CD8-positive, alpha-beta memory T cell (primary cell): ENCODE data around the gene ALAD. TPM values are rescaled to one million over a fixed set of nuclear protein-coding genes. Genes with fewer than 3 reads are reported as not detected.

Experiments
- CTCF ChIA-PET: fragments of 350-600 bp; sonication (Branson Sonifier 250); formaldehyde crosslinking; loops from one replicate; lab custom pipeline; 2021; ENCODE audit warnings: antibody characterized with exemption; lab: Charles Lee
- POLR2A ChIA-PET: fragments of 350-600 bp; sonication (Branson Sonifier 250); formaldehyde crosslinking; loops from one replicate; lab custom pipeline; 2021; ENCODE audit warnings: antibody characterized with exemption; lab: Charles Lee
- DNase-seq, 5 donors: peaks; one replicate each; pipeline versions ENCODE4 v3.0.0 to v3.0.0-alpha.2; 2020 to 2022; ENCODE audit warnings: mixed read lengths in 1 of 5
- H3K27ac ChIP-seq: one replicate; pipeline ENCODE4 v1.7.0; 2013; ENCODE audit warnings: low read depth, mild to moderate bottlenecking, low read length, moderate library complexity
- H3K27me3 ChIP-seq: 2 replicates; pipeline ENCODE4 v1.7.0; 2013; ENCODE audit warnings: low read length, mild to moderate bottlenecking; ENCODE audit not compliant: insufficient read depth, poor library complexity, severe bottlenecking
- H3K36me3 ChIP-seq: 2 replicates; pipeline ENCODE4 v1.7.0; 2013; ENCODE audit warnings: mild to moderate bottlenecking, low read length, moderate library complexity; ENCODE audit not compliant: insufficient read depth
- H3K4me1 ChIP-seq: 2 replicates; pipeline ENCODE4 v1.7.0; 2013; ENCODE audit warnings: mild to moderate bottlenecking, low read length, moderate library complexity; ENCODE audit not compliant: insufficient read depth
- H3K4me3 ChIP-seq: 2 replicates; pipeline ENCODE4 v1.7.0; 2013; ENCODE audit warnings: mild to moderate bottlenecking, low read length
- H3K9me3 ChIP-seq: 2 replicates; pipeline ENCODE4 v1.7.0; 2013; ENCODE audit warnings: mild to moderate bottlenecking, low read length
- H3K27ac Mint-ChIP-seq, 8 donors: one replicate each; pipeline ENCODE4 v1.8.0; 2020 to 2021; ENCODE audit warnings: mixed read lengths in 8 of 8, mild to moderate bottlenecking in 6 of 8, inconsistent platforms in 3 of 8, moderate library complexity in 3 of 8
- H3K27me3 Mint-ChIP-seq, 2 donors: one replicate each; pipeline ENCODE4 v1.8.0; 2020 to 2021; ENCODE audit warnings: mixed read lengths in 2 of 2, mild to moderate bottlenecking in 1 of 2, moderate library complexity in 1 of 2
- H3K36me3 Mint-ChIP-seq, 3 donors: one replicate each; pipeline ENCODE4 v1.8.0; 2020 to 2021; ENCODE audit warnings: mixed read lengths in 3 of 3, inconsistent platforms in 1 of 3, mild to moderate bottlenecking in 1 of 3
- H3K4me1 Mint-ChIP-seq, 3 donors: one replicate each; pipeline ENCODE4 v1.8.0; 2020 to 2021; ENCODE audit warnings: mixed read lengths in 3 of 3, inconsistent platforms in 1 of 3, mild to moderate bottlenecking in 1 of 3
- H3K4me3 Mint-ChIP-seq, 7 donors: one replicate each; pipeline ENCODE4 v1.8.0; 2020 to 2021; ENCODE audit warnings: mixed read lengths in 7 of 7, mild to moderate bottlenecking in 6 of 7, moderate library complexity in 4 of 7, inconsistent platforms in 2 of 7
- H3K9me3 Mint-ChIP-seq, 5 donors: one replicate each; pipeline ENCODE4 v1.8.0; 2020 to 2022; ENCODE audit warnings: mixed read lengths in 5 of 5, mild to moderate bottlenecking in 3 of 5, moderate library complexity in 2 of 5, inconsistent platforms in 1 of 5
- polyA plus RNA-seq: library from polyadenylated mRNA; unstranded; fragments of 300-500 nt; fragmentation: Illumina TruSeq; gene quantifications from one replicate; pipeline ENCODE4 v1.2.3, GENCODE V29; 2021
- total RNA-seq, 2 experiments: library from RNA; stranded (reverse); gene quantifications; one replicate each; pipeline ENCODE4 v1.2.3, GENCODE V29; 2021

ALAD gene
- total and polyA plus RNA-seq, 3 experiments from 2014 or later: 22.1 to 22.8 (median 22.3) TPM

DNA sequence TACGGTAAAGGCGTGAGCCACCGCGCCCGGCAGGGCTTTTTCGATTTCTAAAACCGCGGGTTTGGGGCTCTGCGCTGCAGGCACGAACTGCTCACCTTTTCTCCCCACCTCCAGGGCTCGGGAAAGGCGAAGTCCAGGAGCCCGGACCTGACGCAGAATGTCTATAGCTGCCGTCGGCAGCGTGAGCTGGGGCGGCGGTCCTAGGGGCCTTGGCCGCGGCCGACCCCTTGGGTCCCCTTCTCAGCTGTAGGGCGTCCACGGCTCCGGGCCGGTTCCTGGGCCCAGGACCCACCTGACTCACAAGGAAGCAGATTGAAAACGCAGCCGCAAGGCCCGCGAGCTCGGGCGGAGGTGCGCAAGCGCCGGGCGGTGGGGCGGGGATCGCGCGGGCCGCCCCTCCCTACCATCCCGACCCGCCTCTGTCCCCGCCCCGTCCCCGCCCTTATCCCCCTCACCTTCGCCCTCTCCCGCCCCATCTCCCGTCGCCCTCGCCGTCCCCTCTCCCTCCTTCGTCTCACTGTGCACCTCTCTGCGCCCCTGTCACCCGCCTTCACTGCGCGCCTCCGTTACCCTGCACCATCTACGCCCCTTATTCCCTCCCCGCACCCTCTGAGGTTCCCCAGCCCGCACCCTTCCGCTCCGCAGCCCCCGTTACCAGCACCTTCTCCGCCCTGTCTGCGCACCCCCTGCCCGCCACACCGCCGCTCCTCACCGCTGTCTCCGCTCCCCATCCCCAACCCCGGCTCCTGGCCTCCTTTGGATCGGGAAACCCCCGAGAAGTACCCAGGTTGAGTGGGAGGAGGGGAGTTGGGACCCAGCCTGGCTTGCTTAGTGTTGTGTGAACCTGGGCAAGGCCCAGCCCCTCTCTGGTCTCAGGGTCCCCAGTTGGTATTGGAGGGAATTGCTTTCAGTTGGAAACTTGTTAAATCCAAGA, 24.2 kb downstream of the ALAD start, which contains the start of gene HDHD3:
TSS of gene HDHD3 (minus strand) at position 353 of the 934 bp plus-strand sequence. CDS start 2,632 bp downstream, outside the sequence.
- DNase-seq: peak; percentile 71 to 86 (median 76)
- no peaks in the 10 kb centered on the region for H3K9me3 Mint-ChIP-seq
- peak within 1 kb of the TSS; percentile 69 for H3K27ac ChIP-seq
- H3K36me3 Mint-ChIP-seq: peaks cover 0 to 30% (median 0%) of the 10 kb centered on the region in 3 donors
- peaks cover 9 to 25% (median 16%) of the 10 kb centered on the region in 3 donors for H3K4me1 Mint-ChIP-seq
- H3K9me3 ChIP-seq: no peaks in the 10 kb centered on the region
- H3K27ac Mint-ChIP-seq: peak within 1 kb of the TSS; percentile 80 to 97 (median 88)
- no peaks in the 10 kb centered on the region for H3K36me3 ChIP-seq
- H3K4me3 ChIP-seq: peak within 1 kb of the TSS; percentile 73
- H3K27me3 Mint-ChIP-seq: no peaks in the 10 kb centered on the region
- ChIA-PET CTCF (interaction anchor here (0.8 to 2.2 kb wide), 5 partner anchors 24 to 102 kb away, joined by 3 to 7 read pairs (median 3); partner anchors contain the start of genes ALAD and CDC26), POLR2A (interaction anchor here (0.7 to 1.0 kb wide), 4 partner anchors 10 to 87 kb away, joined by 3 to 12 read pairs (median 4); partner anchors contain the start of genes C9orf43 and POLE3)
- H3K4me1 ChIP-seq: peaks cover 9% of the 10 kb centered on the region
- H3K4me3 Mint-ChIP-seq: peak within 1 kb of the TSS; percentile 87 to 93 (median 89)
- H3K27me3 ChIP-seq: no peaks in the 10 kb centered on the region

DNA sequence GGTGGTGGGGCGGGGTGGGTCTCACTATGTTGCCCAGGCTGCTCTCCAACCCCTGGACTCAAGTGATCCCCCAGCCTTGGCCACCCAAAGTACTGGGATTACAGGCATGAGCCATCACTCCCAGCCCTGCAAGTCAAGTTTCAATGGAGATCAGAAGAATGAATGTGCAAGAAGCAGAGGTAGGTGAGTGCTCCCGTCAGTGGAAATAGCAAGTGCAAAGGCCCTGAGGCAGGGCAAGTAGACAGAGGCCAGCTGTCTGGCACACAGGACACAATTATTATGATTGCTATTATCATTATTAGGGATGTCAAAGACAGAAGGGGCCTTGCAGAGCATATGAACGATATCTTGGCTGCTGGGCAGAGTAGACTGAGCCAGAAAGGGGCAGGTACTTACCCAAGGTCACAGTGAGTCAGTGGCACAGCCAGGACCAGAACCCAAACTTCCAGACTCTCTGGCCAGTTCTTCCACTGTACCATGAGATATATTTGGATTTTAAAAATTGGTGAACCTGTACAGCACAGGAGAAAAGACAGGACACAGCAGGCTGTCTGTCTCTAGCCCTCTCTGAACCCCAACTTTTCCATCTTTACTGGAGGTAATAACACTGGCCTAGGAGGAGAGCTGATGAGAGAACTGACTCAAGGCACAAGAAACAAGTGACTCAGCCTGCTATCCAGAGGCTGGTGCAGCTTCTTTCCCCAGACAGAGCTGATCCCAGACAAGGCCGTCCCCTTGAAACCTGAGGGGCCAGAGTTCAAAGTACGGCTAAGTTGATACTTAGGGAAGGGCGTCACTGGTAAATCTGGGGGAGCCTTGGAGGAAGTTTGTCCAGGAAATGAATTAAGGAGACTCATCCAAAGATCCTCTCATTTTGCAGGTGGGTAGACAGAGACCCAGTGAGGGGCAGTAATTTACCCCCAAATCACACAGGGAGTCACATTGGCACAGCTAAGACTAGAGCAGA, 25.7 kb downstream of the ALAD start:
- peak overlapping the region; percentile 54 to 90 (median 82) for H3K27ac Mint-ChIP-seq
- CTCF ChIA-PET: interaction anchor here (0.9 to 2.2 kb wide), 4 partner anchors 14 to 31 kb away, joined by 3 to 7 read pairs (median 4); partner anchors contain the start of gene ALAD
- Histone ChIP-seq H3K36me3 (no peaks in the 10 kb centered on the region), H3K27ac (no peak overlapping the region), H3K4me1 (peaks cover 9% of the 10 kb centered on the region), H3K27me3 (no peaks in the 10 kb centered on the region), H3K4me3 (peak overlapping the region; percentile 39), H3K9me3 (no peaks in the 10 kb centered on the region)
- peaks cover 0 to 30% (median 0%) of the 10 kb centered on the region in 3 donors for H3K36me3 Mint-ChIP-seq
- POLR2A ChIA-PET: no interaction called here
- peak overlapping the region; percentile 79 to 93 (median 89) for H3K4me3 Mint-ChIP-seq
- no peak for DNase-seq
- H3K27me3 Mint-ChIP-seq: no peaks in the 10 kb centered on the region
- H3K4me1 Mint-ChIP-seq: peaks cover 9 to 21% (median 16%) of the 10 kb centered on the region in 3 donors
- H3K9me3 Mint-ChIP-seq: no peaks in the 10 kb centered on the region

DNA sequence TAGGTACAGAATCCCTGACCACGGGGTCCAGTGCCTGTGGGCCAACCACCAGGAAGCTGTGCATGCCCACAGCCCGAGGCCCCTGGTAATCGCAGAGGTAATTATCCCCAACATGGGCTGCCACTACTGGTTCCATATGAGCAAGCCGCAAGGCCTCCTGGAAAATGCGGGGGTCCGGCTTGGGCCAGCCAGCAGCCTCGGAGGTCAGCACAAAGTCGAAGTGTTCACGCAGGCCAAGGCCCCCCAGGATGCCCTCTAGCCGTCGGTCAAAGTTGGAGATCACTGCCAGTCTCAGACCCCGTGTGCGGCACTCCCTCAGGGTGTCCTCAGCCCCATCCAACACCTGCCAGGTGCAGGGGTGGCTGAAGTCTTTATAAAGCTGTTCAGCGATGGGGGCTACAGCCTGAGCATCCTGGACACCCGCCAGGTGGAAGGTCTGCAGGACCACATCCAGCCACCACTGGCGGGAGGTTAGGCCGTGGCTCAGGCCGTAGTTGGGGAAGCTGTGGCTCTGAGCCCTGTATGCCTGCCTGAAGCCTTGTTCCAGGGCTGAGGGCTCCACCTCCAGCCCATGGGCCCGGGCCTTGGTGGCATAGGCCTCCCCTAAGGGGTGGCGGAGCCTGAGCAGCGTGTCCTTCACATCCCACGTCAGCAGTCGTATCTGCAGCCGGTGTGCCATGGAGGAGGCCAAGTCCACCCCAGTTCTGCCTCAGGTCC, 27.2 kb downstream of the ALAD start:
- no peak for DNase-seq
- Mint-ChIP-seq H3K4me3 (peak overlapping the region in 1 of 7 donors; percentile 89), H3K4me1 (peaks cover 9 to 21% (median 16%) of the 10 kb centered on the region in 3 donors), H3K27me3 (no peaks in the 10 kb centered on the region), H3K9me3 (no peaks in the 10 kb centered on the region), H3K27ac (peak overlapping the region in 2 of 8 donors; percentile 6 to 43), H3K36me3 (peaks cover 0 to 30% (median 0%) of the 10 kb centered on the region in 3 donors)
- Histone ChIP-seq H3K4me3 (no peak overlapping the region), H3K36me3 (no peaks in the 10 kb centered on the region), H3K27me3 (no peaks in the 10 kb centered on the region), H3K9me3 (no peaks in the 10 kb centered on the region), H3K27ac (no peak overlapping the region), H3K4me1 (peaks cover 9% of the 10 kb centered on the region)
- ChIA-PET CTCF (no interaction called here), POLR2A (no interaction called here)

DNA sequence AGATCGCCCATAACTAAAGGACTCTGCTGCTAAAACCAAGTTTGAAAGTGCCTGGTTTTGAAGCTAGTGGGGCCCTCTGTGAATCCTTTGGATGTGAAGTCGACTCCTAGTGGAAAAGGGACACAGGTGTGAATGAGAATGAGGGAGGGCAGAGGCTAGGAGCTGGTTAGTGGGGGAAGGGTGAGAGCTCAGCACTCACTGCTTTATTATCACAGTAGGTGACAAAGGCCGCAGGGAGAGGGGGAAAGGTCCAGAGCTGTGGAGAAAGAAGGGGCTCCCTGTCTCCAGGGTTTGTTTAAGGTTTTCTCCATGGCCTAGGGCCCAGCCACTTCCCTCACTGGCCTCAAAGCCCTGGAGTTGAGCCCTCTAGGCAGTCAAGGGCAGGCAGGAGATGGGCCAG, 27.8 kb downstream of the ALAD start:
- peak overlapping the region in 2 of 7 donors; percentile 38 to 56 for H3K4me3 Mint-ChIP-seq
- Histone ChIP-seq H3K9me3 (no peaks in the 10 kb centered on the region), H3K27me3 (no peaks in the 10 kb centered on the region), H3K36me3 (no peaks in the 10 kb centered on the region), H3K27ac (no peak overlapping the region), H3K4me1 (peaks cover 9% of the 10 kb centered on the region), H3K4me3 (no peak overlapping the region)
- H3K36me3 Mint-ChIP-seq: peaks cover 0 to 30% (median 0%) of the 10 kb centered on the region in 3 donors
- no peak for DNase-seq
- no peaks in the 10 kb centered on the region for H3K27me3 Mint-ChIP-seq
- H3K9me3 Mint-ChIP-seq: no peaks in the 10 kb centered on the region
- peaks cover 9 to 21% (median 16%) of the 10 kb centered on the region in 3 donors for H3K4me1 Mint-ChIP-seq
- ChIA-PET CTCF (no interaction called here), POLR2A (no interaction called here)
- peak overlapping the region in 1 of 8 donors; percentile 43 for H3K27ac Mint-ChIP-seq

DNA sequence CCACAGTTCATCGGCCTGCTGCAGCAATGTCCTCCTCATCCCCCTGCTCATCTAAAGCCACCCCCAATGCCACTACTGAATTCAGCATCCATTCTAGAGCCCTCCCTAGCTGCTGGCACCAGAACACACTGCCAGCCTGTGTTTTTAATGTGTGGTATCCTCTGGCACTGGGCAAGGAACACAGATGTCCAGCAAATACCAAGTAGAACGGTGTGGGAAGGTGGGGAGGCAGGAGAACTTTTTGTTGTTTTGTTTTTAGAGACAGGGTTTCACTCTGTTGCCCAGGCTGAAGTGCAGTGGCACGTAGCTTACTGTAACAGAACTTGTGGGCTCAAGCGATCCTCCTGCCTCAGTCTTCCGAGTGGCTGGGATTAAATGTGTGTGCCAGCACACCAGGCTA, 29.0 kb downstream of the ALAD start:
- ChIA-PET POLR2A (no interaction called here), CTCF (interaction anchor here (1.2 kb wide), 1 partner anchor 30 kb away, joined by 3 read pairs; no protein-coding TSS in a partner anchor)
- H3K27me3 ChIP-seq: no peaks in the 10 kb centered on the region
- peak overlapping the region in 2 of 8 donors; percentile 16 to 33 for H3K27ac Mint-ChIP-seq
- peaks cover 9% of the 10 kb centered on the region for H3K4me1 ChIP-seq
- no peaks in the 10 kb centered on the region for H3K9me3 Mint-ChIP-seq
- H3K27ac ChIP-seq: no peak overlapping the region
- peaks cover 0 to 30% (median 0%) of the 10 kb centered on the region in 3 donors for H3K36me3 Mint-ChIP-seq
- peaks cover 9 to 17% (median 16%) of the 10 kb centered on the region in 3 donors for H3K4me1 Mint-ChIP-seq
- H3K4me3 ChIP-seq: no peak overlapping the region
- H3K27me3 Mint-ChIP-seq: no peaks in the 10 kb centered on the region
- no peak for DNase-seq
- no peak overlapping the region for H3K4me3 Mint-ChIP-seq
- no peaks in the 10 kb centered on the region for H3K36me3 ChIP-seq
- H3K9me3 ChIP-seq: no peaks in the 10 kb centered on the region

DNA sequence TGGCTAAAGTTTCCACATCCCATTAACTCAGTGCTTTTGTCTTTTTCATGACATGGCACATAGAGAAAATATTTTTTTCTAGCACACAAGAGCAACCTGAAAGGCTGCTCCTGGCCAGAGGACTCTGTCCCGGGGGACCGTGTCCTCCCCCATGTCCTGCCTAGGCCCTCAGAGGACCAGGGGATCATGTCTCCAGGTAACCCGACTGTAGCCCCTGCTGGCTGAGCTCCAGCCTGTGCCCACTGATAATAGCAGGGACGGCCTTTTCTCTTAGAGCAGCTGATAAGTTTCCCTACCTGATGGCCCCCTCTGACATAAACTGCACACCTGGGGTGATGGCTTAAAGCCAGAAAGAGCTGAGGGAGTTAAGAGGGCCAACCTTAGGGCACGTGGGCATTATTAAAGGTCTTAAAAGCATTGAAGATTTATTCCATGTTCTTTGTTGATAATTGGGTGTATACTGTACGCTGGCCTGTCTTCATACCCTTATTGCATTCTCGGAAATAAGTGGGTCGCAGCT, 30.2 kb downstream of the ALAD start:
- H3K9me3 ChIP-seq: no peaks in the 10 kb centered on the region
- ChIA-PET CTCF (no interaction called here), POLR2A (interaction anchor here (1.0 kb wide), 1 partner anchor 21 kb away, joined by 6 read pairs; the partner anchor contains the start of gene BSPRY)
- H3K27ac ChIP-seq: no peak overlapping the region
- H3K36me3 ChIP-seq: no peaks in the 10 kb centered on the region
- no peaks in the 10 kb centered on the region for H3K27me3 ChIP-seq
- Mint-ChIP-seq H3K9me3 (no peaks in the 10 kb centered on the region), H3K27me3 (peaks cover 0 to 1% of the 10 kb centered on the region in 2 donors), H3K4me1 (peaks cover 9 to 15% (median 15%) of the 10 kb centered on the region in 3 donors), H3K27ac (peak overlapping the region in 1 of 8 donors; percentile 26), H3K36me3 (peaks cover 0 to 28% (median 0%) of the 10 kb centered on the region in 3 donors), H3K4me3 (no peak overlapping the region)
- H3K4me3 ChIP-seq: no peak overlapping the region
- DNase-seq: no peak
- H3K4me1 ChIP-seq: peaks cover 8% of the 10 kb centered on the region

DNA sequence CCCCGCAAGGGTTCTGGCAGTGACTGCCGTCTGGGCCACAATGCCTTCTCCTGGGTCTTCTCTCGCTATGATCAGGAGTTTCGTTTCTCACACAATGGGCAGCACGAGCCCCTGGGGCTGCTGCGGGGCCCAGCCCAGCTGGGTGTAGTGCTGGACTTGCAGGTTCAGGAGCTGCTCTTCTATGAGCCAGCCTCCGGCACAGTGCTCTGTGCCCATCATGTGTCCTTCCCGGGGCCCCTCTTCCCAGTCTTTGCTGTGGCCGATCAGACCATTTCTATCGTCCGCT, 31.3 kb downstream of the ALAD start:
- no peak for DNase-seq
- Histone ChIP-seq H3K36me3 (no peaks in the 10 kb centered on the region), H3K27ac (no peak overlapping the region), H3K9me3 (no peaks in the 10 kb centered on the region), H3K27me3 (no peaks in the 10 kb centered on the region), H3K4me1 (no peaks in the 10 kb centered on the region), H3K4me3 (no peak overlapping the region)
- POLR2A ChIA-PET: interaction anchor here (0.6 to 1.0 kb wide), 2 partner anchors 10 to 20 kb away, joined by 3 to 6 read pairs; partner anchors contain the start of gene BSPRY
- Mint-ChIP-seq H3K36me3 (peaks cover 0 to 20% (median 0%) of the 10 kb centered on the region in 3 donors), H3K4me1 (peaks cover 0 to 5% (median 4%) of the 10 kb centered on the region in 3 donors), H3K4me3 (no peak overlapping the region), H3K27me3 (peaks cover 0 to 1% of the 10 kb centered on the region in 2 donors), H3K27ac (no peak overlapping the region), H3K9me3 (no peaks in the 10 kb centered on the region)
- CTCF ChIA-PET: no interaction called here
